CD4-positive, alpha-beta T cell (primary cell): ENCODE measurements around the gene POPDC2. TPM values are rescaled to one million over a fixed set of nuclear protein-coding genes. Genes with fewer than 3 reads are reported as not detected.

ENCODE experiments used
- ATAC-seq: fragments of 200-7000 bp; cut with Tn5 transposase; one replicate; pipeline ENCODE4 v1.10.0; 2022; ENCODE audit warnings: mild to moderate bottlenecking; ENCODE audit not compliant: poor library complexity
- CTCF ChIA-PET: fragments of 350-600 bp; sonication (Branson Sonifier 250); formaldehyde crosslinking; loops from one replicate; lab custom pipeline; 2021; ENCODE audit warnings: antibody characterized with exemption, inconsistent platforms; lab: Charles Lee
- POLR2A ChIA-PET: fragments of 350-600 bp; sonication (Branson Sonifier 250); formaldehyde crosslinking; loops from one replicate; lab custom pipeline; 2021; ENCODE audit warnings: antibody characterized with exemption, inconsistent platforms; lab: Charles Lee
- DNase-seq, 14 experiments: peaks; one replicate each; pipeline ENCODE4 v3.0.0-alpha.2; 2013 to 2020; ENCODE audit warnings: mixed read lengths in 2 of 14
- H3K27ac ChIP-seq, 2 donors: one replicate each; pipeline versions ENCODE4 v1.5.1 to v1.7.0; 2013; ENCODE audit warnings: low read length in 2 of 2, low read depth in 1 of 2, mild to moderate bottlenecking in 1 of 2
- H3K27me3 ChIP-seq, 2 experiments: 1 replicate in 1 of 2; 2 replicates in 1 of 2; pipeline versions ENCODE4 v1.6.1 to v1.7.0; 2013; ENCODE audit warnings: low read length in 2 of 2, control low read depth in 1 of 2, mild to moderate bottlenecking in 1 of 2, moderate library complexity in 1 of 2; ENCODE audit not compliant: insufficient read depth in 2 of 2, control insufficient read depth in 1 of 2
- H3K36me3 ChIP-seq: one replicate; pipeline ENCODE4 v1.6.1; 2013; ENCODE audit warnings: low read length, control low read depth; ENCODE audit not compliant: insufficient read depth
- H3K4me1 ChIP-seq: one replicate; pipeline ENCODE4 v1.6.1; 2013; ENCODE audit warnings: low read length, control low read depth; ENCODE audit not compliant: insufficient read depth
- H3K4me3 ChIP-seq: one replicate; pipeline ENCODE4 v1.5.1; 2013; ENCODE audit warnings: mild to moderate bottlenecking, low read length, moderate library complexity
- H3K9me3 ChIP-seq, 2 experiments: 1 replicate in 1 of 2; 2 replicates in 1 of 2; pipeline versions ENCODE4 v1.6.1 to v1.7.0; 2013; ENCODE audit warnings: low read length in 2 of 2, mild to moderate bottlenecking in 2 of 2, control low read depth in 1 of 2, moderate library complexity in 1 of 2; ENCODE audit not compliant: control insufficient read depth in 1 of 2, insufficient read depth in 1 of 2
- H3K27ac Mint-ChIP-seq: one replicate; pipeline ENCODE4 v1.8.0; 2020; ENCODE audit warnings: mixed read lengths
- H3K27me3 Mint-ChIP-seq: one replicate; pipeline ENCODE4 v1.8.0; 2021; ENCODE audit warnings: mixed read lengths
- H3K36me3 Mint-ChIP-seq: one replicate; pipeline ENCODE4 v1.8.0; 2021; ENCODE audit warnings: low read depth, mixed read lengths
- H3K4me1 Mint-ChIP-seq: one replicate; pipeline ENCODE4 v1.8.0; 2021; ENCODE audit warnings: low read depth, mixed read lengths
- H3K4me3 Mint-ChIP-seq: one replicate; pipeline ENCODE4 v1.8.0; 2020; ENCODE audit warnings: mild to moderate bottlenecking, mixed read lengths
- H3K9me3 Mint-ChIP-seq: one replicate; pipeline ENCODE4 v1.8.0; 2020; ENCODE audit warnings: mixed read lengths
- intact Hi-C, 2 experiments: fragments of 100-400 bp; cut with DNase I in 1 of 2; cut with micrococcal nuclease in 1 of 2; formaldehyde crosslinking; loops; one replicate each; pipeline versions ENCODE4 v1.15.1 to v1.9.0; 2023 to 2025; cut with DNase I, micrococcal nuclease
- total RNA-seq, 174 experiments: library from RNA in 2 of 174; stranded (reverse) in 2 of 174; gene quantifications; one replicate each; pipeline ENCODE4 v1.2.3 and lab custom pipeline; 2021 to 2026
- TF ChIP-seq, protein P1 (sequence below): fragments of 200-600 bp; IDR thresholded peaks from one replicate; pipeline ENCODE4 v1.8.0; 2022; ENCODE audit warnings: antibody characterized with exemption, mild to moderate bottlenecking

The POPDC2 gene
- total RNA-seq, 2 experiments from 2014 or later = 2.6 to 3.5 TPM

DNA sequence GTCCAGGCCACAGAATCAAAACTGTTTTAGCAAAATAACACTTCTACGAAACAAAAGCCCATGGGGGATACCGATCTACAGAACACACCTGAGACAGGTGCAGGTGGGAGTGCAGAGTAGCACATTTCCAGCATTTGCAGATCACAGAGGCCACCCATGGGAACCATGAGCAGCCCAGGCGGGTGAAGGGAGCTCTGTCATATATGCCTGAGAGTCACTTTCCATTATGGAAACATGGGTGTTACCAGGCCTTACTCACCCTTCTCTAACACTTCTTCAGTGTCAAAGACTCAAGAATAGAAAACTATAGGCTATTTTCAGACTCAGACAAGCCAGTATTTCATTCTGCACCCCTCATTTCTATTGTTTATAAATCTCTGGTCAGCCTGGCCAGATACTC lies 59.2 kb downstream of the POPDC2 start:
- H3K4me1 ChIP-seq = peaks cover 13% of the 10 kb centered on the region
- TF ChIP-seq, protein P1, sequence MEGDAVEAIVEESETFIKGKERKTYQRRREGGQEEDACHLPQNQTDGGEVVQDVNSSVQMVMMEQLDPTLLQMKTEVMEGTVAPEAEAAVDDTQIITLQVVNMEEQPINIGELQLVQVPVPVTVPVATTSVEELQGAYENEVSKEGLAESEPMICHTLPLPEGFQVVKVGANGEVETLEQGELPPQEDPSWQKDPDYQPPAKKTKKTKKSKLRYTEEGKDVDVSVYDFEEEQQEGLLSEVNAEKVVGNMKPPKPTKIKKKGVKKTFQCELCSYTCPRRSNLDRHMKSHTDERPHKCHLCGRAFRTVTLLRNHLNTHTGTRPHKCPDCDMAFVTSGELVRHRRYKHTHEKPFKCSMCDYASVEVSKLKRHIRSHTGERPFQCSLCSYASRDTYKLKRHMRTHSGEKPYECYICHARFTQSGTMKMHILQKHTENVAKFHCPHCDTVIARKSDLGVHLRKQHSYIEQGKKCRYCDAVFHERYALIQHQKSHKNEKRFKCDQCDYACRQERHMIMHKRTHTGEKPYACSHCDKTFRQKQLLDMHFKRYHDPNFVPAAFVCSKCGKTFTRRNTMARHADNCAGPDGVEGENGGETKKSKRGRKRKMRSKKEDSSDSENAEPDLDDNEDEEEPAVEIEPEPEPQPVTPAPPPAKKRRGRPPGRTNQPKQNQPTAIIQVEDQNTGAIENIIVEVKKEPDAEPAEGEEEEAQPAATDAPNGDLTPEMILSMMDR = no peak
- intact Hi-C loops = no loop called here
- Mint-ChIP-seq H3K36me3 (no peaks in the 10 kb centered on the region), H3K9me3 (no peaks in the 10 kb centered on the region), H3K4me1 (no peaks in the 10 kb centered on the region), H3K27ac (no peak overlapping the region), H3K27me3 (no peaks in the 10 kb centered on the region), H3K4me3 (no peak overlapping the region)
- peaks cover 0 to 3% of the 10 kb centered on the region in 2 experiments for H3K9me3 ChIP-seq
- POLR2A ChIA-PET = no interaction called here
- no peak overlapping the region for H3K27ac ChIP-seq
- ATAC-seq (no peak), DNase-seq (no peak)
- CTCF ChIA-PET = interaction anchor here (0.6 kb wide), 1 partner anchor 40 kb away, joined by 8 read pairs; no protein-coding TSS in a partner anchor
- no peaks in the 10 kb centered on the region for H3K36me3 ChIP-seq
- H3K27me3 ChIP-seq = no peaks in the 10 kb centered on the region
- no peak overlapping the region for H3K4me3 ChIP-seq

DNA sequence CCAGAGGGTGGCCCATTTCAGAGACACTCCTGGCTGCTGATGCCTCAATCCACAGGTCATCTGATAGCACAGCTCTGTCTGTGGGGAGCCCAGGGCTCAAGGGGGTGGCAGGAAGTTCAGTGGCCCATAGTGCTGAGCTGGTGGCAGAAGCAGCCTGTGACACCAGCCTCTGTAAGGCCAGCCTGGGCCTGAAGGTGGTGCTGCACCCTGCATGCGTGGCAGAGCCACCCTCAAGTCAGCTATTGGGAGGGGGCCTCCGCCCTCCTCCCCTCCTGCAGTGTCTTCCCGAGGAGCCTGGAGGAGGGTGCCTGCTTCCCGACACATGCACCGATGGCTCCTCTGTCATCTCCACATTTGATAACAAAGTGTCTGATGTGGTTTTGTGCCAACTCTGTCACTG lies 59.7 kb downstream of the POPDC2 start:
- no peaks in the 10 kb centered on the region for H3K27me3 ChIP-seq
- Mint-ChIP-seq H3K27ac (no peak overlapping the region), H3K36me3 (no peaks in the 10 kb centered on the region), H3K4me3 (no peak overlapping the region), H3K4me1 (no peaks in the 10 kb centered on the region), H3K9me3 (no peaks in the 10 kb centered on the region), H3K27me3 (no peaks in the 10 kb centered on the region)
- H3K4me1 ChIP-seq = peaks cover 16% of the 10 kb centered on the region
- TF ChIP-seq, protein P1 = no peak
- ATAC-seq (peak; percentile 49), DNase-seq (peak in 6 of 14 experiments; percentile 2 to 53 (median 14))
- H3K27ac ChIP-seq = no peak overlapping the region
- ChIA-PET CTCF (interaction anchor here (0.6 kb wide), 1 partner anchor 40 kb away, joined by 8 read pairs; no protein-coding TSS in a partner anchor), POLR2A (no interaction called here)
- no peak overlapping the region for H3K4me3 ChIP-seq
- H3K36me3 ChIP-seq = no peaks in the 10 kb centered on the region
- intact Hi-C loops = no loop called here
- H3K9me3 ChIP-seq = peaks cover 0 to 3% of the 10 kb centered on the region in 2 experiments

DNA sequence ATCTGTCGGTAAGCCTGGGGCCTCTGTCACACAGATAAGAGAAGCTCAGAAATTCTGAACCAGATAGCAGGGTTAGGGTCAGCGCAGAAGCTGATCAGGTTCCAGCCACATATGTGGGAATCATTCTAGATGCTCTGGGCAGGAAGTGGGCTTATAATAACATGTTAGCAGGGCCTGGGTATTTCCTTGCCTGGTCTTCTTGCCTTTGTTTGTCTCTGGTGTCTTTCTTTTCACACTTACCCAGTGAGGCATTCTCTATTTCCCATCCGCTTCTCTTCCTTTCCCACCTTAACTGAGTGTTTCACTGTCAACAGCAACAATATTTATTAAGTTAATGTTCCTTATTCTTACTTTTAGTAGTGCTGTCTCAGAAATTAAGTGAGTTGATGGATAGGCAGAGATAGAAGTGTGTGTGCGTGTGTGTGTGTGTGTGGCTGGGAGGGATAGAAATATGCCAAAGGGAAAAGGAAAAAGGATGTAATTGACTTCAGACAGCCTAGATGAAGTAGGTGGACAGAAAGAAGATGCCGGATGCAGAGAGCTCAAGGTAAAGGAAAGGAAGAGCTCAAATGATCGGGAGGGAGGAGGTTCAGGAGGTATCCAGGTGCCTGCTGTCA lies 60.7 kb downstream of the POPDC2 start:
- H3K27me3 ChIP-seq = no peaks in the 10 kb centered on the region
- Mint-ChIP-seq H3K36me3 (no peaks in the 10 kb centered on the region), H3K4me3 (no peak overlapping the region), H3K27me3 (no peaks in the 10 kb centered on the region), H3K27ac (no peak overlapping the region), H3K9me3 (no peaks in the 10 kb centered on the region), H3K4me1 (no peaks in the 10 kb centered on the region)
- ChIA-PET CTCF (no interaction called here), POLR2A (interaction anchor here (0.6 kb wide), 1 partner anchor 1411 kb away, joined by 3 read pairs; no protein-coding TSS in a partner anchor)
- H3K9me3 ChIP-seq = peaks cover 0 to 3% of the 10 kb centered on the region in 2 experiments
- H3K36me3 ChIP-seq = no peaks in the 10 kb centered on the region
- TF ChIP-seq, protein P1 = no peak
- intact Hi-C loops = no loop called here
- no peak for DNase-seq
- H3K4me3 ChIP-seq = no peak overlapping the region
- ATAC-seq = no peak
- H3K4me1 ChIP-seq = peaks cover 16% of the 10 kb centered on the region
- H3K27ac ChIP-seq = no peak overlapping the region
